Measurements from ENCODE around the gene GMDS. TPM values are rescaled to one million over a fixed set of nuclear protein-coding genes. Genes with fewer than 3 reads are reported as not detected.

Gene GMDS
- total and polyA plus RNA-seq, 2 of the 8 experiments (the other 6 are each of a cell fraction or from before 2014, with no cell fraction given) = 16.8 to 50.0 TPM

DNA sequence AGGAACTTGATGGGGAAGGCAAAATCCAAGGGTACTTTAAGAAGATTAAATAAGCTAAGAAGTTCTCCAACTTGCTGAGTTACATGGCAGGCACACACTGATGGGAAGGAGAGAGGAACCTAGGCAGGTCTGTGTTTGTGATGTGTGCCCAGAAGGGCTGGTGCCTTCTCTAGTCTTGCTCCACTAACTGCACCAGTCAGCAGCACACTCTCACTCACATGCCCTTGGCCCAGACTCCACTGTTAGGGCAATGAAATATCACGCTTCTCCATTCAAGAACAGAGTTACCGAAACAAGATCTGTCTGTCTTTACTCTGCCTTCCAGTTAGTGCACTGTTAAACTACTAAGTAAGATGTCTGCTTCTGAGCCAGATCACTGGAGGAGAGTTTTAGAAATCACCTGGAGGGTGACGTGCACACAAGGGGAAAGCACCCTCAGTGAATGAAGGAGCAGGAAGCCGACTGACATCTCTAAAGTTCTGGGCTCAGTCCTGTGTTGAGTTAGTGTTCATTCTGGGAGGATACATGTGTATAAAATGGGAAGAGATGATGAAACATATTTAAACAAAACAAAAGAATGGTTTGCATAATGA is 384.6 kb downstream of the GMDS start:
- ChIA-PET CTCF (ENCODE audit: partially characterized antibody) (interaction anchor here (0.6 kb wide), 1 partner anchor 95 kb away, joined by 3 read pairs; no protein-coding TSS in a partner anchor), POLR2A (ENCODE audit: partially characterized antibody) (no interaction called here)
- Histone ChIP-seq H3K27ac (ENCODE audit: low read depth, low read length) (no peak overlapping the region), H3K23ac (ENCODE audit: insufficient read length) (no peak overlapping the region), H3K4me1 (replicated peaks in 1 of 4; ENCODE audit: control insufficient read depth in 3 of 4, insufficient read depth in 4 of 4, low read length in 3 of 4) (peaks cover 0 to 11% (median 7%) of the 10 kb centered on the region in 4 experiments; a peak in 5 of 7 replicates), H2BK120ac (replicated peaks; ENCODE audit: low read depth, low read length) (no peak overlapping the region), H2AFZ (ENCODE audit: low read length) (no peak overlapping the region), H4K8ac (ENCODE audit: extremely low read depth, insufficient read depth, low read length) (no peak overlapping the region), H3K56ac (replicated peaks; ENCODE audit: insufficient read length, low read depth, low read length) (no peak overlapping the region), H4K5ac (ENCODE audit: insufficient read length, low read depth, low read length) (no peak overlapping the region), H4K91ac (replicated peaks; ENCODE audit: insufficient read length, low read length) (no peak overlapping the region), H3K36me3 (ENCODE audit: control insufficient read depth in 2 of 4, insufficient read depth in 4 of 4, low read length in 3 of 4) (no peaks in the 10 kb centered on the region), H2BK12ac (ENCODE audit: low read depth, low read length) (no peak overlapping the region), H3K4me3 (ENCODE audit: extremely low read depth in 1 of 4, insufficient read depth in 2 of 4, low read depth in 3 of 4, low read length in 4 of 4) (no peak overlapping the region), H3K9me3 (ENCODE audit: insufficient read depth in 2 of 2, low read depth in 1 of 2, low read length in 1 of 2) (no peaks in the 10 kb centered on the region), H3K27me3 (replicated peaks in 1 of 4; ENCODE audit: control insufficient read depth in 3 of 4, extremely low read depth in 1 of 4, insufficient read depth in 3 of 4, low read length in 3 of 4) (no peaks in the 10 kb centered on the region), H2BK20ac (ENCODE audit: low read length) (no peak overlapping the region), H2BK5ac (ENCODE audit: low read depth, low read length) (no peak overlapping the region), H3K79me1 (ENCODE audit: low read depth, low read length) (no peaks in the 10 kb centered on the region), H3K18ac (ENCODE audit: extremely low read depth, low read length) (no peak overlapping the region), H3K4ac (replicated peaks; ENCODE audit: insufficient read length, low read depth, low read length) (no peak overlapping the region), H2AK5ac (ENCODE audit: low read depth, low read length) (no peak overlapping the region), H3K9ac (replicated peaks in 1 of 4; ENCODE audit: extremely low read depth in 1 of 4, low read depth in 3 of 4, low read length in 3 of 4) (no peak overlapping the region), H3K14ac (ENCODE audit: insufficient read length) (no peak overlapping the region), H3K4me2 (ENCODE audit: insufficient read depth in 1 of 2, low read depth in 2 of 2, low read length in 2 of 2) (no peak overlapping the region), H4K20me1 (replicated peaks in 1 of 2; ENCODE audit: control insufficient read depth in 1 of 2, insufficient read depth in 2 of 2, low read length in 2 of 2) (no peaks in the 10 kb centered on the region), H3K23me2 (ENCODE audit: low read depth, low read length) (no peaks in the 10 kb centered on the region), H2BK15ac (ENCODE audit: low read length) (no peak overlapping the region), H3K79me2 (ENCODE audit: control insufficient read depth in 1 of 2, insufficient read depth in 2 of 2, low read length in 2 of 2) (no peaks in the 10 kb centered on the region)
- DNase-seq (ENCODE audit: low read depth in 1 of 2, low spot score in 2 of 2) (no peak), FAIRE-seq (no peak)
- 95% methylated on average over 4 of the region's 4 CpGs; no CpG with 5 or more reads in 1 of the 2 experiments for WGBS, 2 experiments (ENCODE audit: extremely low coverage in 1 of 2, insufficient coverage in 1 of 2, insufficient read length in 1 of 2, insufficient replicate concordance in 2 of 2, low coverage in 1 of 2, low lambda C conversion rate in 2 of 2, missing lambda C conversion rate in 1 of 2)
- TF ChIP-seq RFX5 (IDR thresholded peaks at IDR 0.05; ENCODE audit: borderline replicate concordance, low read depth, low read length) (no peak), JUND (IDR thresholded peaks at IDR 0.05; ENCODE audit: low read length) (no peak), EZH2 (IDR thresholded peaks at IDR 0.05; ENCODE audit: low read depth, low read length, severe bottlenecking) (no peak), GABPA (IDR thresholded peaks at IDR 0.05; ENCODE audit: borderline replicate concordance, insufficient read depth, low read length) (no peak), RAD21 (IDR thresholded peaks at IDR 0.05 in 1 of 2, conservative IDR thresholded peaks at IDR 0.05 in 1 of 2; ENCODE audit: low read depth in 2 of 2, low read length in 2 of 2) (no peak), RBBP5 (IDR thresholded peaks at IDR 0.05; ENCODE audit: borderline replicate concordance, low read depth, low read length) (no peak), CBX5 (IDR thresholded peaks at IDR 0.05; ENCODE audit: low read depth, low read length) (no peak), CEBPB (IDR thresholded peaks at IDR 0.05; ENCODE audit: low read depth, low read length) (no peak)
- TF ChIP-seq, protein P1, sequence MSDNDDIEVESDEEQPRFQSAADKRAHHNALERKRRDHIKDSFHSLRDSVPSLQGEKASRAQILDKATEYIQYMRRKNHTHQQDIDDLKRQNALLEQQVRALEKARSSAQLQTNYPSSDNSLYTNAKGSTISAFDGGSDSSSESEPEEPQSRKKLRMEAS (IDR thresholded peaks at IDR 0.05) = no peak
- TF ChIP-seq, protein P2, sequence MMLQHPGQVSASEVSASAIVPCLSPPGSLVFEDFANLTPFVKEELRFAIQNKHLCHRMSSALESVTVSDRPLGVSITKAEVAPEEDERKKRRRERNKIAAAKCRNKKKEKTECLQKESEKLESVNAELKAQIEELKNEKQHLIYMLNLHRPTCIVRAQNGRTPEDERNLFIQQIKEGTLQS (IDR thresholded peaks at IDR 0.05; ENCODE audit: insufficient read depth, low read depth, low read length) = no peak
